HCEC 1CT (cell line): ENCODE measurements around the gene TRABD2A.
"Not testable (repeated sequence)": the region's sequence is repeated elsewhere in the genome, so short reads cannot be mapped to it uniquely, and the experiment has no call there.

Source experiments
- DNase-seq: peaks from one replicate; pipeline ENCODE4 v3.0.0-alpha.2; 2017

The TRABD2A gene, protein sequence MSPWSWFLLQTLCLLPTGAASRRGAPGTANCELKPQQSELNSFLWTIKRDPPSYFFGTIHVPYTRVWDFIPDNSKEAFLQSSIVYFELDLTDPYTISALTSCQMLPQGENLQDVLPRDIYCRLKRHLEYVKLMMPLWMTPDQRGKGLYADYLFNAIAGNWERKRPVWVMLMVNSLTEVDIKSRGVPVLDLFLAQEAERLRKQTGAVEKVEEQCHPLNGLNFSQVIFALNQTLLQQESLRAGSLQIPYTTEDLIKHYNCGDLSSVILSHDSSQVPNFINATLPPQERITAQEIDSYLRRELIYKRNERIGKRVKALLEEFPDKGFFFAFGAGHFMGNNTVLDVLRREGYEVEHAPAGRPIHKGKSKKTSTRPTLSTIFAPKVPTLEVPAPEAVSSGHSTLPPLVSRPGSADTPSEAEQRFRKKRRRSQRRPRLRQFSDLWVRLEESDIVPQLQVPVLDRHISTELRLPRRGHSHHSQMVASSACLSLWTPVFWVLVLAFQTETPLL

DNA sequence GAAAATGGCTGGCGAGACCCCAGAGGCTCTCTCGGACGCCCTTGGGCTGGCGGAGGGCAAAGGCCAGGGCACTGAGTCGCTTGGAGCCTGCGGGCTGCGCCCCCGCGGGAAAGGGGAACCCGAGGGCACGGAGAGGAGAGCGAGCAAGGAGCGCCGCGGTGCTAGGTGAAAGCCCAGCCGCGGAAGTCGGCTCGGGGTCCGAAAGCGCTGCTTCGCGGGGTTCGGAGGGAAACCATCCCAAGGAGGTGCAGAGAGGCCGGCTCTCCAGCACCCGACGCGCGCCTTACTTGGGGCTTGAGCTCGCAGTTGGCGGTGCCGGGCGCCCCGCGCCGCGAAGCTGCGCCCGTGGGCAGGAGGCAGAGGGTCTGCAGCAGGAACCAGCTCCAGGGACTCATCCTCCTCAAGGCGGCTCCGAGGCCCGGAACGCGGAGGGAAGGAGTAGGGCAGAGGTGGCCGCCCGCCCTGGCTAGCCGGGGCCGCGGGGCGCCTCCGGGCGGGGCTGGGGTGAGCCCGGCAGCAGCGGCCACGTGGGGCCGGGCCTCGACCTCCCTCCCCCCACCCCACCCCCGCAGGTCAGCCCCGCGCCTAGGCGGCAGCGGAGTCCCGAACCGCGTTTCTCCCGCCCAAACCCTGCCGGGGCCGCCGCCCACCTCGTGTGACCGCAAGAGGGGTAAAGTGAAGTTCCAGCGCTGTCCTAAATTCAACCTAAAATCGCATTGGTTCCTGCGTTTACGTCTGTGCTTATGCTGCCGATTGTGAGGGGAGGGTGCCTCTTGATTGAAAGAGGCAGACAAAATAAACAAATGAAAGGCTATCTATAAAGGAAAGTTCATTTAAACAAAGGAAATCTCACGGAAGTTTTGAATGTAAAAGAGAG is at the start of gene TRABD2A:
Gene TRABD2A (minus strand): TSS at position 440 of the 877 bp plus-strand sequence. CDS start 45 bp downstream, at position 395.
- DNase-seq = peak; percentile 54

- no peak for DNase-seq
Observed at GRCh38 chr2:84927275-84927627, 46.4 kb upstream of the TRABD2A start.

GRCh38 chr2:84925724-84926376 is 45.0 kb upstream of the TRABD2A start:
- peak; percentile 93 for DNase-seq

- DNase-seq = no peak
Observed at GRCh38 chr2:84925336-84925723, 44.4 kb upstream of the TRABD2A start.

GRCh38 chr2:84924173-84925106 is 43.6 kb upstream of the TRABD2A start:
- DNase-seq = peak; percentile 13

DNA sequence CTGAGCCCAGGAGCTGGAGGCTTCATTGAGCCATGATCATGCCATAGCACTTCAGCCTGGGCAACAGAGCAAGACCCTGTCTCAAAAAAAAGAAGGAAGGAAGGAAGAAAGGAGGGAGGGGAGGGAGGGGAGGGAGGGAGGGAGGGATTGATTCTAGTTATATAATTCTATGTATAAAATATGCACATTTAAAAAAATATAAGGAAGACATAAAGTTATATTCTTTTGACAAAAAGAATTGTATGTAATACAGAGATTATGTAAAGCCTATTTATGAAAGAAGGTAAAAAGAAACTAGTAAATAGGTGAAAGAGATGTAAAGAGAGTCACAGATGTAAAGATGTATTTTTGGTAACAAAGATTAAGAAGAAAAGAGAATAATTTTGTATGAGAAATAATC is 42.1 kb upstream of the TRABD2A start:
- no peak for DNase-seq

GRCh38 chr2:84919885-84920580 is 39.1 kb upstream of the TRABD2A start:
- peak; percentile 97 for DNase-seq

GRCh38 chr2:84918430-84918829 is 37.5 kb upstream of the TRABD2A start:
- no peak for DNase-seq

GRCh38 chr2:84917821-84918220 is 36.9 kb upstream of the TRABD2A start:
- not testable (repeated sequence) for DNase-seq

DNA sequence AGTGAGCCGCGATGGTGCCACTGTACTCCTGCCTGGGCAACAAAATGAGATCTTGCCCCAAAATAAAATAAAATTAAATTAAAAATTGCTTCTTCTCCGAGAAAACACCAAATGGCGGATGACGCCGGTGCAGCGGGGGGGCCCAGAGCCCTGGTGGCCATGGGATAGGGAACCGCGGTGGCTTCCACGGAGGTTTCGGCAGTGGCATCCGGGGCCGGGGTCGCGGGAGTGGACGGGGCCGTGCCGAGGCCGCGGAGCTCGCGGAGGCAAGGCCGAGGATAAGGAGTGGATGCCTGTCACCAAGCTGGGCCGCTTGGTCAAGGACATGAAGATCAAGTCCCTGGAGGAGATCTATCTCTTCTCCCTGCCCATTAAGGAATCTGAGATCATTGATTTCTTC is 34.8 kb upstream of the TRABD2A start:
- not testable (repeated sequence) for DNase-seq

DNA sequence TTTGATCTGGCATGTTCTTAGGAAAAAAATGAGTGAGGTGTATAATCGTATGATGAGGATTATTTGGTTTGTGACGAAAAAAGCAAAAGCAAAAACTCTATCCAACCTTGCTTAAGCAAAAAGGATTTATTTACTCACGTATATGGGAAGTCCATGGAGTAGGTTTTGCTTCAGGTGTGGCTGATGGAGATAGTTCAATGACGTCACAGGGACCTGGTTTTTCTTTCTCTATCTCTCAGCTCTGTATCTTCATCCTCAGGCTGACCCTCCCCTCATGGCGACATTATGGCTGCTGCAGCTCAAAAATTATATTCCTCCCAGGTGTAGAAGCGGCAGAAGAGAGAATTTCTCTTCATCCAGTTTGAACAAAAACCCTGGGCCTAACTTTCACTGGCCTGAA is 33.5 kb upstream of the TRABD2A start:
- no peak for DNase-seq

DNA sequence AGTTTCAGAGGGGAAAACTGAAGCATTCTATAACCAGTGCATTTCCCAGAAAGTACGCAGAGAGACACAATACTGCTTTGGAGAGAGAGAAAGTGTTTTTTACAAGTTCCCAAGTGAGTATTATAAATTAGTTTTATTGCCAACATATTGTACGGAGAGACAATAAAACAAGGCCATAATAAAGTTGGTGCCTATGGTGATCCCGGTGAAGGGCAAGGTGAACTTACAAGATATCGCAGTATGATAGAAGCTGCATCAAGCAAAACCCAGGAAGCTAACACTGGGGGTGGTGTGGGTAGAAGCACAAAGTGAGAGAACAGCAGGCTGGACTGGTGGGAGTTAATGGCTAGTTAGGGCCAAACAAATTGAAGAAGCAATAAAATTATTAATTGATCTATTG is 32.1 kb upstream of the TRABD2A start:
- DNase-seq = no peak

DNA sequence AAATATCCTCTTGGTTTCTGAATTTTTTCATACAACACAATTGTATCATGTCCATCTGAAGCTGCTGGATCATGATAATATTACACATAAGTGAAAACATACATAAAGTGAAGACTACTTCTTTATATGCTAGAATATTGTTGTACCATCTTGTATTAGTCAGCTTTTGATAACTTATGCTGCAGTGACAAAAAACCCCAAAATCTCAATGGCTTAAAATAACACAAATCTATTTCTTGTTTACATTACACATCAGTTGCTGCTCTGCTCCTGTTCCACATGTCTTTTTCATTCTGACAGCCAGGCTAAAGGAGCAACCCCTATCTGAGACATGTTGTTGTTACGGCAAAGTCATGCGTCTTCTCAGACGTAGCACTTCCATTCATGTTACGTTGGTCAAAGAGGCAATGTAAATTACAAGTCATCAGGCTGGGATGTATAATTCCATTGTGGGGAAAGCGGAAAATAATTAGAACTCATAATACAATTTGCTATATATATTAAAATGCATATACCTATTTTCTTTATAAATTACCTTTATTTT is 30.3 kb upstream of the TRABD2A start:
- DNase-seq = no peak

DNA sequence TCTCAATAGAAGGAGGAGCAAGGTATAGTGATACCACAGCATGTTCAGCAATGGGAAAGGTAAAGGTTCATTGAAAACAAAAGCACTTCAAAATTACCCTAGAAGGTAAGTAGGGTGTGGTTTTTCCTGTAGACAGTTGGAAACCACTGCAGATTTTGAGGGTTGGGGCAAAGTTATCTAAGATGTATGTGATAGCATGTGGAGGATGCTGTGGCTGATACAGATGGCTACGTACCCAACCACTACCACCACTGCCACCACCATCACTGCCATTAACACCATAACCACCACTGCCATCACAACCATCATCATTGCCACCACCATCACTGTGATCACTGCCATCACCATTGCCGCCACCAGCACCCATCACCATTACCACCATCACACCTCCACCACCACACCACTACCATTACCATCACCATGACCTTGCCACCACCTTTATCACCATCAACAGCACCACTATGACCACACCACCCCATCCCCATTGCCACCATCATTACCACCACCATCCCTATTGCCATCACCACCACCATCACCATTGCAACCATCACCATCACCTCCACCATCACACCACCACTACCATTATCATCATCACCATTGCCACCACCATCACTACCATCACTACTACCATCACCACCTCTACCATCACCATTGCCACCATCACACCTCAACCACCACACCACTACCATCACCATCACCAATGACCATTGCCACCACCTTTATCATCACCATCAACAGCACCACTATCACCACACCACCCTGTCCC is 28.2 kb upstream of the TRABD2A start:
- no peak for DNase-seq

DNA sequence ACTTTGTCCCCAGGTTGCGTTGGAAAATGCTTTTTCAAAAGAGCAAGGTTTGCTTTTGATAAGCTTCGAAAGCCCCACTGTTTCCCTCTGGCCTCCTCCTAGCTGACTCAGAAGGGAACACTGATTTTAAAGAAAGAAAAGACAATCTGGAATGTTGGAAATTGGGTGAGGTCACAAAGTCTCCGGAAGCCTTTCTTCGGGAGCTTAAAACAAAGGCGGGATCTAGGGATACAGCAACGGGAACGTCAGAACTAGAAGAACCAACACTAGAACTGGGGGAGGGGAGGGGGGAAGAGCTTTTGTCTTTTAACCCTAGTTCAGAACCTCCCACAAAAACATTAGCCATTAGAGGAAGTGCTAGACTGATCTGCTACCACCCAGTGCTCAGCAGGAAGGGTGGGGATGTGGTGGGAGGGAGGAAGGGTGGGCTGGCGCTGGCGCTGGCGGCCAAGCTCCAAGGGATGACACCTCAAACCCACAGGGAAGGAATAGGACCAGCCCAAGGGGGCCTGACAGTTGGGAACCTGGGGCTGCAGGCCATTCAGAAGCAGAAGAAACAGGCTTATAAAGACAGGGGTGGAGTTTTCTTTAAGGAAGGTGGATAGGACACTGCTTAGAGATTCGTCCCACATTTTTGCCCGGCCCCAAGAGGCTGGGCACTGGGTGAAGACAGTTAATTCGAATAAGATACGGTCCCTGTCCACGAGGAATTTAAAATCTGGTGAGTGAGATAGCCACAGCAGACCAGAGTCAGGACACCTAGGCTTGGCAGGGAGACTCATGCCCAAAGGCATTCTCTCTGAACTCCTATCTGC is 26.2 kb upstream of the TRABD2A start:
- DNase-seq = peak; percentile 77

DNA sequence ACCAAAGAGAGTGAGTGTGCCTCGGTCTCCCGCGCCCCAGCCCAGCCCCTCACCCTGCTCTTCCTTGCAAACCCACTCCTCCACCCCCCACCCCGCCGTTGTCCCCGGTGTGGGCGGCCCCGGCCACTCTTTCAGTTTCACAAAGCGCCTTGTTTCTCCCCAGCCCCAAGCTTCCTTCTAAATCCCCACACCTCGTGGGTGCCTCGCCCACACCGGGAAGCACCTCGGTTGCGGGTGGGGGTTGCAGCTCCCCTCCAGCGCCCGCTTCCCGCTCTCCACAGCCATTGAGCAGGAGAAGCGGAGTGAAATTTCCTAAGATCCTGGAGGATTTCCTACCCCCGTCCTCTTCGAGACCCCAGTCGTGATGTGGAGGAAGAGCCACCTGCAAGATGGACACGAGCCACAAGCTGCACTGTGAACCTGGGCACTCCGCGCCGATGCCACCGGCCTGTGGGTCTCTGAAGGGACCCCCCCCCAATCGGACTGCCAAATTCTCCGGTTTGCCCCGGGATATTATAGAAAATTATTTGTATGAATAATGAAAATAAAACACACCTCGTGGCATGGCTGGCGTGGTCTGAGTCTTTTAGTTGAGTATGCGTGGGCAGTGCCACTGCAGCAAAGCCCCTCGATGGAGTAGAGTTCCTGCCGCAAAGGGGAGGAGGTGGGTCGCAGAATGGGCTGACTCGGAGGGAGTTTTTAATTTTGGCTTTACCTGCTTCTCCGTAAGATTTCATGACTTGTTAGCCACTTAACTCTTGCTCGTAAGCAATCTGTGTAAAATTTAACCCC is 25.4 kb upstream of the TRABD2A start:
- DNase-seq = no peak

- DNase-seq = peak; percentile 84
Observed at GRCh38 chr2:84905181-84906107, 24.6 kb upstream of the TRABD2A start, which contains the start of gene TMSB10. TMSB10 (plus strand) TSS chr2:84905656.
